GM06990 (cell line): ENCODE data around the gene TCF12.

Experiments used
- DNase-seq: peaks from one replicate; pipeline ENCODE4 v3.0.0-alpha.2; 2011; ENCODE audit not compliant: insufficient read length; ENCODE audit errors: extremely low read depth
- H3K27me3 ChIP-seq: replicated peaks from 2 replicates; pipeline ENCODE4 v1.6.0; 2011; ENCODE audit warnings: low read length; ENCODE audit not compliant: control insufficient read depth, insufficient read depth
- H3K36me3 ChIP-seq: 2 replicates; pipeline ENCODE4 v1.5.1; 2011; ENCODE audit warnings: low read length; ENCODE audit not compliant: control insufficient read depth, insufficient read depth
- H3K4me3 ChIP-seq: replicated peaks from 2 replicates; pipeline ENCODE4 v1.5.1; 2011; ENCODE audit warnings: low read depth, mild to moderate bottlenecking, control low read depth, low read length
- CTCF ChIP-seq: IDR thresholded peaks from 2 replicates; pipeline ENCODE4 v1.5.1; 2011; ENCODE audit warnings: low read length, control low read depth, mild to moderate bottlenecking, inconsistent platforms; ENCODE audit not compliant: insufficient read depth, poor library complexity, severe bottlenecking

TCF12 gene

DNA sequence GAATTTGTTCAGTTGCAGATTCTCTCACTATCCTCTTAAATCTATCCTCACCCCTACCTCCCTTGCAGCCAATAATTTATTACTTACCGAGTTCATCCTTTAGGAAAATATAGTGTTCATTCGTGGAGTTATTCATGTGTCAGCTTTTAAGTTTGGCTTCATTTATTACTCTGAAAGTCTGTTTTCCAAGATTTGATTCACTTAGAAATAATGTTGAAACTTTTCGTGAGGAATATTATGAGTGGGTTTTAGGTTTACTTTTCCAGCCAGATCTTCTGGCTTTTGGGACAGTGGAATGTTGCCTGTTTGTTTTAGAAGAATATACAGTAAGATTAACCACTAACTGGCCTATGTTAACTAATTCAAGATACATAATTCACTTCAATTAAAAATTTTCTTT, 296.9 kb downstream of the TCF12 start:
- TF ChIP-seq CTCF: no peak
- Histone ChIP-seq H3K4me3 (no peak overlapping the region), H3K27me3 (no peaks in the 10 kb centered on the region), H3K36me3 (no peaks in the 10 kb centered on the region)
- DNase-seq: no peak

DNA sequence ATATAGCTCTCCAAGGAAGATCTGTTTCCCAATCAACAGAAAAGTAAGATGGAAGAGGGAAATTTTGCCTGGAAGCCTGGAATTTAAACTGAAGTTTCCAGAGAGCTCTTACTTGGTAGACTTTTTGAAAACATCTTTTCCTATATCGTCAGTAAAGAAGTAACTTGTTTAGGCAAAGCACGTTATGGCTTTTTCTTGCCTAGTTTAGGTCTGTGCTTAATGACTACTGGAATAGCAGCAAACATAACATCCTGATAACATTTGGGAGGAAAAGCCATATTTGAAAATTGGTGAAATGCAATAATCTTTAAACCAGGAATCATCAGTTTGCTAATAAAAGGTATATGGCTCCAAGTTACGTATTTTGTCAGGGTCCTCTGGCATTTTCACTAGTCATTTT, 297.4 kb downstream of the TCF12 start:
- DNase-seq: no peak
- Histone ChIP-seq H3K27me3 (no peaks in the 10 kb centered on the region), H3K4me3 (no peak overlapping the region), H3K36me3 (no peaks in the 10 kb centered on the region)
- TF ChIP-seq CTCF: no peak

DNA sequence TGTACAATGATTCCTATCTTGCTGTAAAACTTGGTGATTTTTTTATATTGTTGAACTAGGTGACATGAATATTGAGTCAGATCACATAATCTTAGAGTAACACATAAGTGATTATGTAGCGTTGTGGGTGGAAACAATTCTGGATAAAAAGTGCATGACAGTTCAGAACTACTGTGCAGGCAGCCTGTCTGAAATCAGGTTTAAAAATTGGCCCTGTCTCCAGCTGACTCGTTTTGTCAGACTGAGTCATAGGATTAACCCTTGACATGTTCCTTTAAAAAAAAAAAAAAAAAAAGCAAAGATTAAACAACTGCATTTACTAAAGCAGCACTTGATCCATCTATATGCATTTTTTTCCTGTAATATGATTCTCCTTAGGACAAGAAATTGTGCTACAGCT, 297.8 kb downstream of the TCF12 start:
- H3K27me3 ChIP-seq: no peaks in the 10 kb centered on the region
- no peak for TF ChIP-seq CTCF
- no peaks in the 10 kb centered on the region for H3K36me3 ChIP-seq
- no peak for DNase-seq
- H3K4me3 ChIP-seq: no peak overlapping the region

DNA sequence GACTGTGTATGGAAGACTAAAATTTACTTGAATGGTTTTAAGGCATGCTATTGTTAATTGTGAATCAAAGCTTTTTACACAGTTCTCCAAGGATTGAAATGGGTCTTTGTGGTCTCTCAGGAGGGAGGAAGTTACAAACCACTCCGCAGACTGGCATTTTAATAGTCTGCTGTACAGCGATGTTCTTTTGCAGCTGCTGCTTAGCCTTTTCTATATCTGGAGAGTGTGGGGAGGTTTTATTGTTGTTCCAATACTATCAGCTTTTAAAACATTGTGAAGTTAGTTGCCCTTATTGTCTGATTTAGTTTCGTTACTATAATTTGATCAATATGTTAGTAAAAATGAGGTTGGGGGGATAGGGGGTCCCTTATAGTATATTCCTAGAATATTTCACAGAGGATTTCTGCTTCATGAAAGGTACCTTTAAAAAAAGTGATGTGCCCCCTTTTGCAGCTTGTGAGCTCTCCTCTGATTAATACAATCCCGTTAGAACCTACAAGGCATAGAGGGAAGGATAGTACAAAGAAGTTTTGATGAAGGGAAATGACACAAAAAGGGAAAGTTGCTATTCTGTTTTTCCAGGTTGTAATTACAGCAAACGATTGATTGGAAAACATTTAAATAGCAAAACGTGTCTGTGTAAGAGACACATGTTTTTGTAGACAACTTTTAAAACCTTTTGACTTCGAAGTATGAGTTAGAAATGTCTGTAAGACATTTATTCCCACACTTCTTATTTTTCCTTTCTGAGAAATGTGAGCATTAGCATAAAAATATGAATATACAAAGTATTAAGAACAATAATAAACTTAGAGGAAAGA, 299.5 kb downstream of the TCF12 start:
- no peak for TF ChIP-seq CTCF
- no peaks in the 10 kb centered on the region for H3K27me3 ChIP-seq
- no peaks in the 10 kb centered on the region for H3K36me3 ChIP-seq
- H3K4me3 ChIP-seq: no peak overlapping the region
- no peak for DNase-seq

GRCh38 chr15:57218826-57219576, 300.6 kb downstream of the TCF12 start:
- no peaks in the 10 kb centered on the region for H3K27me3 ChIP-seq
- DNase-seq: no peak

More at GRCh38 chr15:57218826-57219576, 300.6 kb downstream of the TCF12 start:
- no peak for TF ChIP-seq CTCF
- Histone ChIP-seq H3K4me3 (no peak overlapping the region), H3K36me3 (no peaks in the 10 kb centered on the region)
